Medulla oblongata (tissue), 1 donor: Measurements from ENCODE around the gene ARHGEF17.
A peak's percentile ranks its signal among the peaks of the same experiment; 100 is the strongest.
"Not testable (repeated sequence)": the region's sequence is repeated elsewhere in the genome, so short reads cannot be mapped to it uniquely, and the experiment has no call there.

Source experiments
- DNase-seq: peaks from one replicate; pipeline ENCODE4 v3.0.0-alpha.2; 2015; ENCODE audit errors: extremely low spot score

ARHGEF17 gene

GRCh38 chr11:73271936-73272679, 36.0 kb upstream of the ARHGEF17 start, which contains the start of gene P2RY6:
Gene P2RY6 (plus strand): TSS chr11:73272338. CDS start chr11:73296519, 24,181 bp downstream.
- DNase-seq = peak; percentile 50

GRCh38 chr11:73272680-73273038, 35.4 kb upstream of the ARHGEF17 start:
- no peak for DNase-seq

GRCh38 chr11:73273222-73273895, 34.7 kb upstream of the ARHGEF17 start:
- DNase-seq = no peak

GRCh38 chr11:73274191-73274590, 33.9 kb upstream of the ARHGEF17 start:
- DNase-seq = not testable (repeated sequence)

- no peak for DNase-seq
Observed at GRCh38 chr11:73274722-73275380, 33.2 kb upstream of the ARHGEF17 start.

GRCh38 chr11:73275381-73275750, 32.7 kb upstream of the ARHGEF17 start:
- DNase-seq = no peak

GRCh38 chr11:73277467-73277866, 30.6 kb upstream of the ARHGEF17 start:
- DNase-seq = no peak

GRCh38 chr11:73280626-73281025, 27.4 kb upstream of the ARHGEF17 start:
- DNase-seq = peak; percentile 60

- DNase-seq = no peak
Observed at GRCh38 chr11:73281201-73281741, 26.8 kb upstream of the ARHGEF17 start.

- no peak for DNase-seq
Observed at GRCh38 chr11:73281796-73282660, 26.0 kb upstream of the ARHGEF17 start.

GRCh38 chr11:73283276-73284000, 24.6 kb upstream of the ARHGEF17 start:
- no peak for DNase-seq

- DNase-seq = no peak
Observed at GRCh38 chr11:73284106-73284505, 24.0 kb upstream of the ARHGEF17 start.

GRCh38 chr11:73285721-73286120, 22.4 kb upstream of the ARHGEF17 start:
- no peak for DNase-seq

GRCh38 chr11:73286240-73286810, 21.8 kb upstream of the ARHGEF17 start:
- no peak for DNase-seq

- no peak for DNase-seq
Observed at GRCh38 chr11:73287400-73288101, 20.5 kb upstream of the ARHGEF17 start.

GRCh38 chr11:73288192-73288872, 19.7 kb upstream of the ARHGEF17 start:
- DNase-seq = peak; percentile 68

GRCh38 chr11:73288873-73289707, 19.0 kb upstream of the ARHGEF17 start:
- DNase-seq = peak; percentile 91

- DNase-seq = no peak
Observed at GRCh38 chr11:73290536-73290935, 17.5 kb upstream of the ARHGEF17 start.
